Stimulated activated CD4-positive, alpha-beta T cell treated with anti-CD3 and anti-CD28 coated beads, TNF-alpha, amount 100 ng/mL, for 48 hours (primary cell): ENCODE data around the gene HABP2.

Experiments
- DNase-seq, 3 donors: peaks; one replicate each; pipeline ENCODE4 v3.0.0-alpha.2; 2020; ENCODE audit warnings: low read depth in 3 of 3

The HABP2 gene

GRCh38 chr10:113552701-113553100 is at the start of gene HABP2:
Gene HABP2 (plus strand): TSS chr10:113553053. CDS start chr10:113553122, 69 bp downstream.
- DNase-seq, result no peak

GRCh38 chr10:113503930-113504329 is 48.9 kb upstream of the HABP2 start:
- no peak for DNase-seq

- DNase-seq, result no peak
Observed at GRCh38 chr10:113504423-113504822, 48.4 kb upstream of the HABP2 start.

GRCh38 chr10:113506476-113506875 is 46.4 kb upstream of the HABP2 start:
- DNase-seq, result no peak

- no peak for DNase-seq
Observed at GRCh38 chr10:113511419-113511818, 41.4 kb upstream of the HABP2 start.

- DNase-seq, result no peak
Observed at GRCh38 chr10:113515161-113515560, 37.7 kb upstream of the HABP2 start.

GRCh38 chr10:113515601-113516000 is 37.3 kb upstream of the HABP2 start:
- no peak for DNase-seq

GRCh38 chr10:113516061-113516460 is 36.8 kb upstream of the HABP2 start:
- no peak for DNase-seq

- DNase-seq, result no peak
Observed at GRCh38 chr10:113517165-113517900, 35.5 kb upstream of the HABP2 start.

GRCh38 chr10:113517901-113518260 is 35.0 kb upstream of the HABP2 start:
- DNase-seq, result no peak

- DNase-seq, result no peak
Observed at GRCh38 chr10:113518415-113518814, 34.4 kb upstream of the HABP2 start.

- DNase-seq, result no peak
Observed at GRCh38 chr10:113518816-113519591, 33.8 kb upstream of the HABP2 start.

GRCh38 chr10:113519681-113520115 is 33.2 kb upstream of the HABP2 start:
- DNase-seq, result no peak

GRCh38 chr10:113520261-113520660 is 32.6 kb upstream of the HABP2 start:
- no peak for DNase-seq

GRCh38 chr10:113520690-113521474 is 32.0 kb upstream of the HABP2 start:
- peak; percentile 4 to 16 (median 4) for DNase-seq

- no peak for DNase-seq
Observed at GRCh38 chr10:113521475-113521795, 31.4 kb upstream of the HABP2 start.

- no peak for DNase-seq
Observed at GRCh38 chr10:113522460-113522859, 30.4 kb upstream of the HABP2 start.

- no peak for DNase-seq
Observed at GRCh38 chr10:113523071-113523470, 29.8 kb upstream of the HABP2 start.

- DNase-seq, result no peak
Observed at GRCh38 chr10:113523628-113524027, 29.2 kb upstream of the HABP2 start.

- DNase-seq, result no peak
Observed at GRCh38 chr10:113524120-113524519, 28.7 kb upstream of the HABP2 start.

- no peak for DNase-seq
Observed at GRCh38 chr10:113524539-113525490, 28.0 kb upstream of the HABP2 start.
